ENCODE results near the gene OR2G3. TPM values are rescaled to one million over a fixed set of nuclear protein-coding genes. Genes with fewer than 3 reads are reported as not detected.

The OR2G3 gene
- total RNA-seq, 1 experiment from 2014 or later = not detected

DNA sequence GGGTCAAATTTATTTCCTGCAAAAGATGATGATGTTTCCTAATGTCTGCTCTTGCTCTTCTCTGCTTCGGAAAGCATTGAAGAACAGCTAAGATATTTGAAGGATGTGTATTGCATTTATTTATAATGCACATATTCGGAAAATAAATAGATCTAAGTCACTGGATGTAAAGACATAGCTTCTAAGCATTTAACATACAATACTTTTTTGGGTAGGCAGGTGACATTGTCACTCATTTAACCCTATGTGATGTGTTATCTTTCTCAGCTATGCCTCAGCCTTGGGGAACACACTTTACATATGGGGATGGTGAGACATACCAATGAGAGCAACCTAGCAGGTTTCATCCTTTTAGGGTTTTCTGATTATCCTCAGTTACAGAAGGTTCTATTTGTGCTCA lies 17.3 kb upstream of the OR2G3 start, which contains the start of gene OR2G2:
Gene OR2G2, plus strand, starts transcription at position 301 of the 400 bp plus-strand sequence. Its CDS starts 0 bp downstream, at position 301.
- Histone ChIP-seq H3K79me2 (ENCODE audit: low read length) (no peaks in the 10 kb centered on the region), H3K9ac (ENCODE audit: low read length) (no peak within 1 kb of the TSS), H3K27me3 (ENCODE audit: low read length) (no peaks in the 10 kb centered on the region), H3K36me3 (ENCODE audit: insufficient read depth, low read length) (no peaks in the 10 kb centered on the region), H3K9me2 (replicated peaks; ENCODE audit: insufficient read depth, low read length) (no peaks in the 10 kb centered on the region), H3K27ac (ENCODE audit: low read length) (no peak within 1 kb of the TSS), H3K4me2 (ENCODE audit: low read depth, low read length, poor library complexity, severe bottlenecking) (no peak within 1 kb of the TSS), H3K4me3 (ENCODE audit: low read length) (no peak within 1 kb of the TSS), H3K4me1 (ENCODE audit: low read length) (no peaks in the 10 kb centered on the region), H3K9me3 (ENCODE audit: low read length) (no peaks in the 10 kb centered on the region), H2AFZ (ENCODE audit: low read length) (no peak within 1 kb of the TSS), H4K20me1 (ENCODE audit: insufficient read depth, low read depth, low read length) (no peaks in the 10 kb centered on the region)
- DNase-seq = no peak

GRCh38 chr1:247613405-247613804 lies 8.0 kb downstream of the OR2G3 start:
- Histone ChIP-seq H3K4me1 (ENCODE audit: low read length) (no peaks in the 10 kb centered on the region), H3K9ac (ENCODE audit: low read length) (no peak overlapping the region), H3K27me3 (ENCODE audit: low read length) (no peaks in the 10 kb centered on the region), H3K9me2 (replicated peaks; ENCODE audit: insufficient read depth, low read length) (no peaks in the 10 kb centered on the region), H3K36me3 (ENCODE audit: insufficient read depth, low read length) (no peaks in the 10 kb centered on the region), H3K79me2 (ENCODE audit: low read length) (no peaks in the 10 kb centered on the region), H3K4me3 (ENCODE audit: low read length) (no peak overlapping the region), H3K9me3 (ENCODE audit: low read length) (no peaks in the 10 kb centered on the region), H3K4me2 (ENCODE audit: low read depth, low read length, poor library complexity, severe bottlenecking) (no peak overlapping the region), H3K27ac (ENCODE audit: low read length) (no peak overlapping the region), H2AFZ (ENCODE audit: low read length) (no peak overlapping the region), H4K20me1 (ENCODE audit: insufficient read depth, low read depth, low read length) (no peaks in the 10 kb centered on the region)
- no peak for DNase-seq

- Histone ChIP-seq H3K9me3 (ENCODE audit: low read length) (no peaks in the 10 kb centered on the region), H3K9ac (ENCODE audit: low read length) (no peak overlapping the region), H3K27ac (ENCODE audit: low read length) (no peak overlapping the region), H3K79me2 (ENCODE audit: low read length) (no peaks in the 10 kb centered on the region), H3K4me1 (ENCODE audit: low read length) (no peaks in the 10 kb centered on the region), H2AFZ (ENCODE audit: low read length) (no peak overlapping the region), H4K20me1 (ENCODE audit: insufficient read depth, low read depth, low read length) (no peaks in the 10 kb centered on the region), H3K4me2 (ENCODE audit: low read depth, low read length, poor library complexity, severe bottlenecking) (no peak overlapping the region), H3K36me3 (ENCODE audit: insufficient read depth, low read length) (no peaks in the 10 kb centered on the region), H3K27me3 (ENCODE audit: low read length) (no peaks in the 10 kb centered on the region), H3K4me3 (ENCODE audit: low read length) (no peak overlapping the region), H3K9me2 (replicated peaks; ENCODE audit: insufficient read depth, low read length) (no peaks in the 10 kb centered on the region)
- DNase-seq = no peak
These were observed 9.2 kb downstream of the OR2G3 start for GRCh38 chr1:247614625-247615024.

- H2AFZ ChIP-seq (ENCODE audit: low read length) = no peak overlapping the region
- H3K79me2 ChIP-seq (ENCODE audit: low read length) = no peaks in the 10 kb centered on the region
- H3K9me3 ChIP-seq (ENCODE audit: low read length) = no peaks in the 10 kb centered on the region
- no peaks in the 10 kb centered on the region for H4K20me1 ChIP-seq (ENCODE audit: insufficient read depth, low read depth, low read length)
- H3K27me3 ChIP-seq (ENCODE audit: low read length) = no peaks in the 10 kb centered on the region
- H3K9me2 ChIP-seq (replicated peaks; ENCODE audit: insufficient read depth, low read length) = no peaks in the 10 kb centered on the region
- H3K9ac ChIP-seq (ENCODE audit: low read length) = no peak overlapping the region
- H3K4me1 ChIP-seq (ENCODE audit: low read length) = no peaks in the 10 kb centered on the region
- H3K4me2 ChIP-seq (ENCODE audit: low read depth, low read length, poor library complexity, severe bottlenecking) = no peak overlapping the region
- H3K4me3 ChIP-seq (ENCODE audit: low read length) = no peak overlapping the region
- DNase-seq = no peak
- H3K27ac ChIP-seq (ENCODE audit: low read length) = no peak overlapping the region
- no peaks in the 10 kb centered on the region for H3K36me3 ChIP-seq (ENCODE audit: insufficient read depth, low read length)
These were observed 22.6 kb downstream of the OR2G3 start for GRCh38 chr1:247627951-247628350.

DNA sequence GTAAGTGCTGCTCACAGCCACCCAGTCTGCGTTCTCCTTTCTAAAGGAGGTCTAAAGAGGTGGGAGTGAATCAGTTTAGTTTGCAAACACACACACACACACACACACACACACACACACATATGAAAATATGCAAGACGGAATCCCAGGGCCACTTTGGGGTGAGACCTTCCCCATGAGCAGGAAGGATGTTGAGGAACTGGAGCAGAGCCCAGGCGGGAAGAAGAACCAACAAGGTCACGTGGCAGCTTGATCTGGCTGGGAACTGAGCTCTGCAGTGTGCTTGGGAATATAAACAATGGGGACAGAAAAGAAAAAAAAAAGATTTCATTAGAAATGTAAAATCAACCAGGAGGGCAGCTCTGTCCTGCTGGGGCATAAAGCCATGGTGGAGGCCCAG lies 32.6 kb downstream of the OR2G3 start:
- Histone ChIP-seq H3K27ac (ENCODE audit: low read length) (no peak overlapping the region), H3K27me3 (ENCODE audit: low read length) (no peaks in the 10 kb centered on the region), H3K4me2 (ENCODE audit: low read depth, low read length, poor library complexity, severe bottlenecking) (no peak overlapping the region), H3K4me3 (ENCODE audit: low read length) (no peak overlapping the region), H2AFZ (ENCODE audit: low read length) (no peak overlapping the region), H3K9ac (ENCODE audit: low read length) (no peak overlapping the region), H3K4me1 (ENCODE audit: low read length) (no peaks in the 10 kb centered on the region), H3K79me2 (ENCODE audit: low read length) (no peaks in the 10 kb centered on the region), H3K9me2 (replicated peaks; ENCODE audit: insufficient read depth, low read length) (no peaks in the 10 kb centered on the region), H3K9me3 (ENCODE audit: low read length) (no peaks in the 10 kb centered on the region), H4K20me1 (ENCODE audit: insufficient read depth, low read depth, low read length) (no peaks in the 10 kb centered on the region), H3K36me3 (ENCODE audit: insufficient read depth, low read length) (no peaks in the 10 kb centered on the region)
- DNase-seq = no peak

GRCh38 chr1:247638781-247639180 lies 33.4 kb downstream of the OR2G3 start:
- Histone ChIP-seq H2AFZ (ENCODE audit: low read length) (no peak overlapping the region), H3K36me3 (ENCODE audit: insufficient read depth, low read length) (no peaks in the 10 kb centered on the region), H3K9me3 (ENCODE audit: low read length) (no peaks in the 10 kb centered on the region), H3K9ac (ENCODE audit: low read length) (no peak overlapping the region), H3K4me2 (ENCODE audit: low read depth, low read length, poor library complexity, severe bottlenecking) (no peak overlapping the region), H3K27me3 (ENCODE audit: low read length) (no peaks in the 10 kb centered on the region), H3K9me2 (replicated peaks; ENCODE audit: insufficient read depth, low read length) (no peaks in the 10 kb centered on the region), H3K27ac (ENCODE audit: low read length) (no peak overlapping the region), H3K4me1 (ENCODE audit: low read length) (no peaks in the 10 kb centered on the region), H3K4me3 (ENCODE audit: low read length) (no peak overlapping the region), H3K79me2 (ENCODE audit: low read length) (no peaks in the 10 kb centered on the region), H4K20me1 (ENCODE audit: insufficient read depth, low read depth, low read length) (no peaks in the 10 kb centered on the region)
- no peak for DNase-seq

DNA sequence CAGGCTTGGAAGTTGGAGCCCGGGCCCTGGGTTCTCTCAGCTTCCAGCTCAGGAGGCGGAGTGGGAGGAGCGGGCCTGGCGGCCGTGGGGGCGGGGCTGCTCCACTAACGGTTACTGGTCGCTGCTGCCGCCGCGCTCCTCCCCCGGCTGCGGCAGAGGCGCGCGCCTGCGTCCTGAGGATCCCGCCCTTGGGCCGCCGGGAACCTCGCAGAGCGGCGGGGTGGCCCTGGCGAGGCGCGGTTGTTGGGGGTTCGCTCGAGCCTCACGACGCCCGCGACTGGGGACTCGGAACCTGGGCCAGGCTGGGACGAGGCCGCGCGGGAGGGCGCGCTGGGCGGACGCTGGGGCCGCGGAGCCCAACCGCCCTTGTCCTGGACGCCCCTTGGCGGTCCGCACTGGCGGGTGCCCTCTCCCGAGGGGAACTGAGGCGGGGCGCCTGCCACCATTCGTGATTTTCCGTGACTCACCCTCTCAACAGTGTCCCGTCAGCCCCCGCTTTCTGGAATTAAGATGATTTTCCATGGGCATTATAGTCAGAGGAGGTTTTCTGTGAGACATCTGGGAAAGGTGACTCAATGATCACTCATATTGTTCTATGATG lies 34.1 kb downstream of the OR2G3 start:
- no peak overlapping the region for H3K4me2 ChIP-seq (ENCODE audit: low read depth, low read length, poor library complexity, severe bottlenecking)
- H3K9me3 ChIP-seq (ENCODE audit: low read length) = no peaks in the 10 kb centered on the region
- no peaks in the 10 kb centered on the region for H3K4me1 ChIP-seq (ENCODE audit: low read length)
- H3K27me3 ChIP-seq (ENCODE audit: low read length) = no peaks in the 10 kb centered on the region
- H3K79me2 ChIP-seq (ENCODE audit: low read length) = no peaks in the 10 kb centered on the region
- no peaks in the 10 kb centered on the region for H3K36me3 ChIP-seq (ENCODE audit: insufficient read depth, low read length)
- H4K20me1 ChIP-seq (ENCODE audit: insufficient read depth, low read depth, low read length) = no peaks in the 10 kb centered on the region
- H3K4me3 ChIP-seq (ENCODE audit: low read length) = no peak overlapping the region
- no peak for DNase-seq
- H3K9me2 ChIP-seq (replicated peaks; ENCODE audit: insufficient read depth, low read length) = no peaks in the 10 kb centered on the region
- H3K9ac ChIP-seq (ENCODE audit: low read length) = no peak overlapping the region
- H3K27ac ChIP-seq (ENCODE audit: low read length) = no peak overlapping the region
- no peak overlapping the region for H2AFZ ChIP-seq (ENCODE audit: low read length)

DNA sequence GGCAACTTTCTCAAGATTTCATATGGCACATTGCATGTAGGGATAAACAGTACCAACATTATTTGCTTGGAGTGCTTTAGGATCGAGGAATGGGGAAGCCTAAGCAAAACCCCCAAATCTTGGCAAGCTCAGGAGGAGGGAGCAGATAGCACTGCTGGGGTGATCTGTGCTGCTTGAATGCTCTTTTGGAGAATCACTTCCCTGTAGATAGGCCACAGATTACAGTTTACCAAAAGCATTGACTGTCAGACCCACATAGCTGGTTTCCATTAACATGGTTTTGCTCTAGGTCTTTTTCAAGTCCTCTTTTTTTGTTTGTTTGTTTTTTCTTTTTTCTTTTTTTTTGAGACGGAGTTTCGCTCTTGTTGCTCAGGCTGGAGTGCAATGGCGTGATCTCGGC lies 37.4 kb downstream of the OR2G3 start:
- H3K9me2 ChIP-seq (replicated peaks; ENCODE audit: insufficient read depth, low read length) = no peaks in the 10 kb centered on the region
- H3K27ac ChIP-seq (ENCODE audit: low read length) = no peak overlapping the region
- H3K9me3 ChIP-seq (ENCODE audit: low read length) = no peaks in the 10 kb centered on the region
- no peak overlapping the region for H3K9ac ChIP-seq (ENCODE audit: low read length)
- no peaks in the 10 kb centered on the region for H3K27me3 ChIP-seq (ENCODE audit: low read length)
- H3K79me2 ChIP-seq (ENCODE audit: low read length) = no peaks in the 10 kb centered on the region
- H3K4me3 ChIP-seq (ENCODE audit: low read length) = no peak overlapping the region
- no peaks in the 10 kb centered on the region for H4K20me1 ChIP-seq (ENCODE audit: insufficient read depth, low read depth, low read length)
- no peak overlapping the region for H3K4me2 ChIP-seq (ENCODE audit: low read depth, low read length, poor library complexity, severe bottlenecking)
- no peak overlapping the region for H2AFZ ChIP-seq (ENCODE audit: low read length)
- DNase-seq = no peak
- H3K4me1 ChIP-seq (ENCODE audit: low read length) = no peaks in the 10 kb centered on the region
- no peaks in the 10 kb centered on the region for H3K36me3 ChIP-seq (ENCODE audit: insufficient read depth, low read length)

- Histone ChIP-seq H3K36me3 (ENCODE audit: insufficient read depth, low read length) (no peaks in the 10 kb centered on the region), H4K20me1 (ENCODE audit: insufficient read depth, low read depth, low read length) (no peaks in the 10 kb centered on the region), H3K4me2 (ENCODE audit: low read depth, low read length, poor library complexity, severe bottlenecking) (no peak overlapping the region), H2AFZ (ENCODE audit: low read length) (no peak overlapping the region), H3K27ac (ENCODE audit: low read length) (no peak overlapping the region), H3K79me2 (ENCODE audit: low read length) (no peaks in the 10 kb centered on the region), H3K9me2 (replicated peaks; ENCODE audit: insufficient read depth, low read length) (no peaks in the 10 kb centered on the region), H3K27me3 (ENCODE audit: low read length) (no peaks in the 10 kb centered on the region), H3K4me3 (ENCODE audit: low read length) (no peak overlapping the region), H3K9me3 (ENCODE audit: low read length) (no peaks in the 10 kb centered on the region), H3K9ac (ENCODE audit: low read length) (no peak overlapping the region), H3K4me1 (ENCODE audit: low read length) (no peaks in the 10 kb centered on the region)
- DNase-seq = no peak
These were observed 41.5 kb downstream of the OR2G3 start for GRCh38 chr1:247646867-247647266.
